Measurements from ENCODE around the gene COPS7A.
"Not testable (repeated sequence)": the region's sequence is repeated elsewhere in the genome, so short reads cannot be mapped to it uniquely, and the experiment has no call there.

The COPS7A gene

GRCh38 chr12:6703631-6704030 lies 20.2 kb upstream of the COPS7A start:
- no peak for DNase-seq

GRCh38 chr12:6708351-6708750 lies 15.5 kb upstream of the COPS7A start:
- DNase-seq, result not testable (repeated sequence)

GRCh38 chr12:6708960-6709394 lies 14.9 kb upstream of the COPS7A start:
- no peak for DNase-seq

- not testable (repeated sequence) for DNase-seq
Measured at GRCh38 chr12:6716031-6716873, 7.6 kb upstream of the COPS7A start.

GRCh38 chr12:6716874-6717437 lies 6.9 kb upstream of the COPS7A start:
- no peak for DNase-seq

GRCh38 chr12:6722863-6723262 lies 983 bp upstream of the COPS7A start:
- DNase-seq, result peak; percentile 17

- DNase-seq, result peak; percentile 69
Measured at GRCh38 chr12:6724409-6724797, 557 bp downstream of the COPS7A start.

GRCh38 chr12:6725350-6725749 lies 1.5 kb downstream of the COPS7A start:
- DNase-seq, result no peak

GRCh38 chr12:6729186-6729585 lies 5.3 kb downstream of the COPS7A start:
- no peak for DNase-seq

- no peak for DNase-seq
Measured at GRCh38 chr12:6730169-6730568, 6.3 kb downstream of the COPS7A start.

GRCh38 chr12:6734506-6735387 lies 10.9 kb downstream of the COPS7A start:
- DNase-seq, result no peak

- peak; percentile 63 for DNase-seq
Measured at GRCh38 chr12:6735448-6736191, 11.8 kb downstream of the COPS7A start.

- DNase-seq, result no peak
Measured at GRCh38 chr12:6736754-6737153, 12.9 kb downstream of the COPS7A start.

GRCh38 chr12:6742080-6742479 lies 18.2 kb downstream of the COPS7A start:
- not testable (repeated sequence) for DNase-seq

GRCh38 chr12:6742834-6743233 lies 19.0 kb downstream of the COPS7A start:
- DNase-seq, result peak; percentile 72

GRCh38 chr12:6743300-6743699 lies 19.5 kb downstream of the COPS7A start:
- peak; percentile 77 for DNase-seq

GRCh38 chr12:6745741-6746525 lies 22.1 kb downstream of the COPS7A start:
- peak; percentile 93 for DNase-seq

- DNase-seq, result peak; percentile 71
Measured at GRCh38 chr12:6747216-6747615, 23.4 kb downstream of the COPS7A start.

GRCh38 chr12:6748761-6749160 lies 24.9 kb downstream of the COPS7A start:
- no peak for DNase-seq

- DNase-seq, result no peak
Measured at GRCh38 chr12:6750506-6750905, 26.7 kb downstream of the COPS7A start.

GRCh38 chr12:6751767-6752166 lies 27.9 kb downstream of the COPS7A start:
- no peak for DNase-seq
